Peyer's patch (tissue), 4 donors: ENCODE results near the gene PRKAR2A. TPM values are rescaled to one million over a fixed set of nuclear protein-coding genes. Genes with fewer than 3 reads are reported as not detected.
"Not testable (repeated sequence)": the region's sequence is repeated elsewhere in the genome, so short reads cannot be mapped to it uniquely, and the experiment has no call there.

Experiments
- DNase-seq, 3 donors: peaks; one replicate each; pipeline ENCODE4 v3.0.0-alpha.2; 2017 to 2019
- H3K27ac ChIP-seq, 4 donors: fragments of 200-600 bp; sonication (generic); one replicate each; pipeline ENCODE4 v1.5.1; 2016 to 2019
- H3K27me3 ChIP-seq, 2 donors: fragments of 200-600 bp; sonication (generic); one replicate each; pipeline ENCODE4 v1.5.1; 2019
- H3K36me3 ChIP-seq, 3 donors: fragments of 200-600 bp; sonication (generic); one replicate each; pipeline ENCODE4 v1.5.1; 2016 to 2019
- H3K4me1 ChIP-seq, 4 donors: fragments of 200-600 bp; sonication (generic); one replicate each; pipeline ENCODE4 v1.5.1; 2016 to 2019
- H3K4me3 ChIP-seq, 4 donors: fragments of 200-600 bp; sonication (generic); 1 replicate in 3 of 4; 2 replicates in 1 of 4; pipeline ENCODE4 v1.5.1; 2016 to 2019; ENCODE audit warnings: mild to moderate bottlenecking in 1 of 4
- H3K9me3 ChIP-seq, 4 donors: fragments of 200-600 bp; sonication (generic); one replicate each; pipeline ENCODE4 v1.5.1; 2016 to 2019; ENCODE audit warnings: mild to moderate bottlenecking in 1 of 4
- POLR2A ChIP-seq, 2 donors: fragments of 450-650 bp; IDR thresholded peaks; one replicate each; pipeline ENCODE4 v1.5.1; 2017; ENCODE audit warnings: antibody characterized with exemption in 2 of 2, mild to moderate bottlenecking in 2 of 2, moderate library complexity in 2 of 2
- total RNA-seq, 4 donors: library from RNA; depleted of rRNA; stranded (reverse); fragments of >200 nt; gene quantifications; one replicate each; pipeline ENCODE4 v1.1.0, GENCODE V29; 2016
- TF ChIP-seq, protein P1 (sequence below), 6 experiments: fragments of 450-650 bp in 4 of 6; fragments of 200-600 bp in 2 of 6; sonication (generic) in 1 of 6; IDR thresholded peaks; one replicate each; pipeline ENCODE4 v1.5.1; 2017 to 2019; ENCODE audit warnings: antibody characterized with exemption in 6 of 6, mild to moderate bottlenecking in 3 of 6, moderate library complexity in 1 of 6

PRKAR2A gene
- total RNA-seq, 4 donors from 2014 or later, result 21.0 to 34.7 (median 25.8) TPM

DNA sequence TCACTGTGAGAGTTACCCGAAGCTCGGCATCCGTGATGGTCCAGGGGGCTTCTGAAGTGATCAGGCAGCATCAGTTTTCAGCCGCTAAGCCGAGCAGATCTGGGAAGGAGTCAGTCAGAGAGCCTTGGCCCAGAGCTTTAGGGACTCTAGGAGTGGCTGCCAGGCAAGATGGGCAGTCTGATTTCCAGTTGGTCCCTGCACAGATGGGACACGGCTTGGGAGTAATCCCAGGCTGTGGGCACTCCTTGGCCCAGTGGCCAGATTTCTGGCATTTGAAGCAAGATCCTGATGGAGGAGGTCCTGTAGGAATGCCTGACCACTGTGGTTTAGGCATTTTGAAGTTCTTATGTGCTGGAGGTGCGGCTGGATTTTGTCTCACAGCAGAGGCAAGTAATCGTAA, 120.2 kb downstream of the PRKAR2A start:
- H3K27me3 ChIP-seq, result no peaks in the 10 kb centered on the region
- H3K27ac ChIP-seq, result no peak overlapping the region
- H3K4me3 ChIP-seq, result no peak overlapping the region
- no peak for DNase-seq
- H3K36me3 ChIP-seq, result no peaks in the 10 kb centered on the region
- no peaks in the 10 kb centered on the region for H3K9me3 ChIP-seq
- no peaks in the 10 kb centered on the region for H3K4me1 ChIP-seq
- no peak for TF ChIP-seq POLR2A (IDR thresholded peaks at IDR 0.05)
- TF ChIP-seq, protein P1, sequence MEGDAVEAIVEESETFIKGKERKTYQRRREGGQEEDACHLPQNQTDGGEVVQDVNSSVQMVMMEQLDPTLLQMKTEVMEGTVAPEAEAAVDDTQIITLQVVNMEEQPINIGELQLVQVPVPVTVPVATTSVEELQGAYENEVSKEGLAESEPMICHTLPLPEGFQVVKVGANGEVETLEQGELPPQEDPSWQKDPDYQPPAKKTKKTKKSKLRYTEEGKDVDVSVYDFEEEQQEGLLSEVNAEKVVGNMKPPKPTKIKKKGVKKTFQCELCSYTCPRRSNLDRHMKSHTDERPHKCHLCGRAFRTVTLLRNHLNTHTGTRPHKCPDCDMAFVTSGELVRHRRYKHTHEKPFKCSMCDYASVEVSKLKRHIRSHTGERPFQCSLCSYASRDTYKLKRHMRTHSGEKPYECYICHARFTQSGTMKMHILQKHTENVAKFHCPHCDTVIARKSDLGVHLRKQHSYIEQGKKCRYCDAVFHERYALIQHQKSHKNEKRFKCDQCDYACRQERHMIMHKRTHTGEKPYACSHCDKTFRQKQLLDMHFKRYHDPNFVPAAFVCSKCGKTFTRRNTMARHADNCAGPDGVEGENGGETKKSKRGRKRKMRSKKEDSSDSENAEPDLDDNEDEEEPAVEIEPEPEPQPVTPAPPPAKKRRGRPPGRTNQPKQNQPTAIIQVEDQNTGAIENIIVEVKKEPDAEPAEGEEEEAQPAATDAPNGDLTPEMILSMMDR (IDR thresholded peaks at IDR 0.05), result no peak

DNA sequence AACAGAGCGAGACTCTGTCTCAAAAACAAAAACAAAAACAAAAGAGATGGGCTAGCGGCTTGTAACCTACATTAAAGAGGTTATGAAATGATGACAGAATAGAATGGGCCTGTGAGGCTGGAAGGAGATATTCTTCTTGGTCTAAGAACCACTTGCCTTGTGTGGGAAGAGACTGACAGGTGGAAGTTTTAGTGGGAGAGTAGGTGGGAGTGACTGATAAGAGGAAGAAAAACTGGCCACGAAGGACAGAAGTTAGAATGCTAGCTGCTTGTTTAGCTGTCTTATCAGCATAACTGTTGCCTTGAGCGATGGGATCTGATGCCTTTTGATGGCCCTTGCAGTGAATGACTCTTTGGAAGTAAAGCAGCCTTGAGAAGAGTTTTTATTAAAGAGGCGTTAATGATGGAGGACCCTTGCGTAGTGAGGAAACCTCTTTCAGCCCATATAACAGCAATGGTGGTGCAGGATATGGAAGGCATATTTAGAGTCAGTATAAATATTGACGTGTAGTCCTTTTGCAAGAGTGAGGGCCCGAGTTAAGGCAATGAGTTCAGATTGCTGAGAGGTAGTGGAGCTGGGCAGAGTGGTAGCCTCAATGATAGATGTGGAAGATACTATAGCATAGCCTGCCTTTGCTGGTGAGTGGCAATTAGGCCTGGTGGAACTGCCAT, 122.4 kb downstream of the PRKAR2A start:
- H3K27me3 ChIP-seq, H3K4me1 ChIP-seq, DNase-seq, H3K27ac ChIP-seq, H3K36me3 ChIP-seq, H3K9me3 ChIP-seq, H3K4me3 ChIP-seq: not testable (repeated sequence)

DNA sequence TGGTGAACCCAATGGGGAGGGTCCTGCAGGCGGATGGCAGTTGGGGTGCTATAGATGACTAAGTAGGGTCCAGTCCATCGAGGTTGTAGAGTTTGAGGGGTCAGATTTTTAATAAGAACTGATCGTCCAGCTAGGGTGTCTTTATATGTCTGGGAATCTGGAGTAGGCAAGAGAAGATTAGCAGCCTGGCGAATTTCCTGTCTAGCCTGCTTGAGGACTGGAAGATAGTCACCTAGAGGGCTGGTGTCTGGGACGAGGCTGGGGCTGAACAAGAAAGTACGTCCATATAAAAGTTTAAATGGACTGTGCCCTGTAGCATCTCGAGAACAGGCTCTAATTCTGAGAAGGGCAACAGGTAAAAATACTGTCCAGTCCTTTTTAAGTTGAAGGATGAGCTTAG, 123.9 kb downstream of the PRKAR2A start:
- H3K27ac ChIP-seq, result peak overlapping the region in 2 of 4 donors; percentile 28 to 69
- no peak for TF ChIP-seq POLR2A (IDR thresholded peaks at IDR 0.05)
- TF ChIP-seq, protein P1 (IDR thresholded peaks at IDR 0.05), result no peak
- H3K4me3 ChIP-seq, result no peak overlapping the region
- H3K36me3 ChIP-seq, result no peaks in the 10 kb centered on the region
- DNase-seq, result no peak
- H3K4me1 ChIP-seq, result no peaks in the 10 kb centered on the region
- no peaks in the 10 kb centered on the region for H3K27me3 ChIP-seq
- H3K9me3 ChIP-seq, result no peaks in the 10 kb centered on the region

DNA sequence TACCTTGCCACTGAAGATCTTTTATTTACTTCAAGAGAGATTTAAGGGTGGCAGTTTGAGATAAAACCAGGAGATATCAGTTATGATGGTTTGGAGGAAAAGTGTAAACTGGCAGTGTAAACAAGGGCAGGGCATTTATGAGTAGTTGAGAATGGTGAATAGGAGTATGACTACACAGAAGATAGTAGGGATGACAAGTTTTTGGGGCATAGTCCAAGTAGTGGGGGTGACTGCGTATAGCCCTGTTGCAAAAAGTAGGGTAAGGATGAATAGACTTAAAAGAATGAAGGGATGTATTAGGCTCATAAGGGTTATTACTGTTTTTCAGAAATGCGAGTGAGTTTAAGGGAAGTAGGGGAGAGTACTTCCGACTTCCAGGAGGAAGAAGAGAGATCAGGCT, 124.4 kb downstream of the PRKAR2A start:
- H3K4me3 ChIP-seq, H3K4me1 ChIP-seq, H3K9me3 ChIP-seq, H3K27me3 ChIP-seq, DNase-seq, H3K36me3 ChIP-seq: not testable (repeated sequence)
- H3K27ac ChIP-seq, result peak overlapping the region in 2 of 4 donors; percentile 28 to 69

DNA sequence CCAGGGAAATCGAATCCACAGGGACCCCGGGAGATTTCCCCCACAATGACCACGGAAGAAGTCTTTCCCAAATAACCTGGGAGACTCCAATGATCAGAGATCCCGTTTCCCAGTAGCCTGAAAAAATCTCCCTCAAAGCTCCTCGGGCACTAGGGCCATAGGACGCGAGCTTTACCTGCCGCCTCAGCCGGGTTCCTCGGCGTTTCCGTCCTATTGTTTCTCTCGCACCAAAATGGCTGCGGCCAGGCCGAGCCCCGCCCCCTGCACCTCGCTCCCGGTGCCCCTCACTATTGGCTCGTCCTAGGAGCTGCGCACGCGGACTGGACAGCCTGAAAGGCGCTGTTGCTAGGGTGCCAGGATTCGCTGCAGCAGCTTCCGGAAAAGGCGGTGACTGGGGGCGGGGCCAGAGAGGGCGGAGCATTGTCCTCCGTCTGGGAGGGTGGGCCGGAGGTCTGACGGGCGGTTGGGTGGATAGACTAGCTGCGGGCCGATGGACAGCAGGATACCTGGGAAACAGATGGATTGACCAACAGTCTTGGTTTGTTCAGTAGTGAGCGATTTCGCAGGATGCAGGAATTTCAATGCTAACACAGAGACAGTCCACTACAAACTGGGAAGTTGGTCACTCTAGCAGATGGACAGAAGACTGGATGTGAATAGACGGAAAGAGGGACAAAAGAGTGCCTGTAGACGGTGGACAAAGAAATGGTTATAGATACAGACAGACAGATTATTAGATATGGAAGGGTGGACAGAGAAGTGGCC, 130.5 kb downstream of the PRKAR2A start, which contains the start of gene IP6K2:
IP6K2 (minus strand) TSS at position 240 of the 765 bp plus-strand sequence. CDS start 21,930 bp downstream, outside the sequence.
- peak; percentile 71 to 87 for TF ChIP-seq POLR2A (IDR thresholded peaks at IDR 0.05)
- TF ChIP-seq, protein P1 (IDR thresholded peaks at IDR 0.05), result no peak
- Histone ChIP-seq H3K36me3 (peaks cover 0 to 30% (median 0%) of the 10 kb centered on the region in 3 donors), H3K4me1 (peaks cover 0 to 35% (median 2%) of the 10 kb centered on the region in 4 donors), H3K9me3 (no peaks in the 10 kb centered on the region), H3K27me3 (no peaks in the 10 kb centered on the region), H3K4me3 (peak within 1 kb of the TSS; percentile 66 to 82 (median 72)), H3K27ac (peak within 1 kb of the TSS; percentile 75 to 88 (median 81))
- DNase-seq, result peak; percentile 96 to 99 (median 99)

DNA sequence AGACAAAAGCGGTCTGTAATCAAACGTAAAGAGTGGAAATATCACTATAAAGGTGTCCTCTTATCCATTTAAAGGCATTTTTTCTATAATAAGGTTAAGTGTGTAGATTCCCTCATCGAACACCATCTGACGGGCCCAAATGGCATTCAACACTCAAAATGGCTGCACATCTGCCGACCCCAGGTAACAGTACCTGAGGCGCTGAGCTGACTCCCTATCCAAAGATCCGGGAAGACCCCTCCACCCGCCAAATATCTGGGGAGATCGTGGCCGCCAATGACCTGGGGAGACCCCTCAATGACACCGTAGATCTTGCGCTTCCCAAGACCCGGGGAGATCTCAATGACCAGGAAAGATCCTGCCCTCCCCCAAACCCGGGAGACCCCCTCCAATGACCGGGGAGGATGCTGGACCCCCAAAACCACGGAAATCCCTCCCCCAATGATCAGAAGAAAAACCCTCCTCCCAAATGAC, 131.1 kb downstream of the PRKAR2A start:
- Histone ChIP-seq H3K4me3 (peak overlapping the region; percentile 66 to 82 (median 72)), H3K27me3 (no peaks in the 10 kb centered on the region), H3K9me3 (no peaks in the 10 kb centered on the region), H3K27ac (peak overlapping the region; percentile 75 to 88 (median 81)), H3K36me3 (peaks cover 0 to 35% (median 0%) of the 10 kb centered on the region in 3 donors), H3K4me1 (peaks cover 0 to 40% (median 2%) of the 10 kb centered on the region in 4 donors)
- no peak for TF ChIP-seq POLR2A (IDR thresholded peaks at IDR 0.05)
- TF ChIP-seq, protein P1 (IDR thresholded peaks at IDR 0.05), result no peak
- DNase-seq, result peak in 2 of 3 donors; percentile 53 to 56
